HG03039 (cell line): ENCODE data around the gene CTSV.
"Not testable (repeated sequence)": the region's sequence is repeated elsewhere in the genome, so short reads cannot be mapped to it uniquely, and the experiment has no call there.

ENCODE experiments used
- ATAC-seq: cut with Tn5 transposase; IDR thresholded peaks from one replicate; pipeline ENCODE4 v1.9.1; 2021; ENCODE audit warnings: mild to moderate bottlenecking, moderate library complexity; ENCODE audit not compliant: unreplicated experiment

The CTSV gene

DNA sequence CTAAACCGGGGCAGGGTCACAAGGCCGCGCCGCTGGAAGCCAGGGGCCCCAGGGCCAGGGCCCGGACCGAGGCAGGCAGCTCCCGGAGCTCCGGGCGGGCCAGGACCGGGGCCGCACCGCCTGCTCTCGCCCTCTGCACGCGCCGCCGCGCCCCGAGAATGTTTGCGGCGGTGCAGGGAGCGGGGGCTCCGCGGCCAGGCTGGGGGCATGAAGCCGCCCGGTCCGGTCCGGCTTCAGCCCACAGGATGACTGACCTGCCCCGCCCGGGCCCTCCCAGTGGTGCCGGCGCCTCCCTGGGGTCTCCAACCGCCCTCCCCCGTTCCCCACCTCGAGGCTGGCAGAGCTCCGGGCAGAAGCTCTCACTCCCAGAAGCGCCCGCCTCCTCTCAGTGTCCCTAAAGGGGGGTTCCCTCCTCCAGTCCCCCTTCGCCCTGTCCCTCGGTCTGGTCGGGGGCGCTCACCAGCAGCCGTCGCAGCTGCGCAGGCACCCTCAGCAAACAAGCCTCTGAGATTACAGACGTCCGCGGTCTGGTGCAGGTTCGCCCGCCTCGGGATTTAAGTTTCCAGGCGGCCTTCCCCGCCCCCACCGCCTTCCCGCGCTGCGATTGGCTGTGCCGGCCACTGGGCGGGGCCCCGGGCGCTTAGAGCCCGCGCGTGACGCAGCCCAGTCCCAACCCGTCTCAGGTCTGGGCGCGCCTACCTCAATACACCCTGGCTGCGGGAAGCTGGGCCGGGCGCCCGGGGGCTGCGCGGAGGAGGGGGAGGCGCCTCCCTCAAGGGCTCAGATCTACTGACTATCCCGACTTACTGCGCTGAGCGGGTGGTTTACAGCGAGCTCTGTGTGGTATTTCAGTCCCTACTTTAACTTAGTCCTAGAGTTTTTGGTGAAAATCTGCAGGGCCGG, at the start of gene CTSV:
CTSV (minus strand) TSS at position 532 of the 903 bp plus-strand sequence. CDS start 1,099 bp downstream, outside the sequence.
- ATAC-seq, result peak; percentile 93

DNA sequence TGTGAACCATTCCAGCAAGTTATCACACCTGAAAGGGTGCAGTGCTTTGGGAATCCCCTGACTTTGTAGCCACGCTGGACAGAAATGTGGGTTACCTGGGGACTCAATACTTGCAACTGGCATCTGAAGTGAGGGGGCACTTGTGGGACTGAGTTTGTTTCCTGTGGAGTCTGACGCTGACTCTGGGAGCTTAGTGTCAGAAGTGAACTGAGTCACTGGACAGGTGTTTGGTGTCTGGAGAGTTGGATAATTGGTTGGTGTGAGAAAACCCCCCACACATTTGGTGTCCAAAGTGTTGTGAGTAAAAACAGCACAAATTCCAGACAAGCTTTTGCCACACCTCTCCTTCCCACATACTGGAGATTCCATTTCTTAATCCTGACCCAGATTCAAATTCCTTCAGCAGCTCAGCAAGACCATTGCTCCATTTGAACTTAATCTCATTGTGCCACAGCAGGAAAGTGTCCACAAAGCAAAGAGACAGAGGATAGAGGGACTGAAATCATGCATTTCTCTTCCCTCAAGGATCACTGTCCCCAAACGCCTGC, 48.8 kb upstream of the CTSV start:
- ATAC-seq, result not testable (repeated sequence)

DNA sequence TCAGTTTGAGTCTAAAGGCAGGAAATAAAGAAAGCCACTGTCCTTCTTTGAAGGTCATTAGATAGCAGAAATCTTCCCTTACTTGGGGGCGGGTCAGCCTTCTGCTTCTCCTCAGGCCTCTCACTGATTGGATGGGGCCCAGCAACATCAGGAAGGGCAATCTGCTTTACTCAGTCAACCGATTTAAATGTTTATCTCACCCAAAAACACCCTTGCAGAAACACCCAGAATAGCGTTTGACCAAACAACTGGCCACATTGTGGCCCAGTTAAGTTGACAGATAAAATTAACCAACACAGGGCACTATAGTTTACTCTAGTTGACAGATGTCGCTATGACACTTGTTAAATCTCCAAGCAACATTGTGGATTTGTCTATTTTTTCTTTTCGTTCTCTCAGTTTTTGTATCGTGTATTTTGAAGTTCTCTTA, 45.6 kb upstream of the CTSV start:
- not testable (repeated sequence) for ATAC-seq

- no peak for ATAC-seq
These were observed 39.4 kb upstream of the CTSV start for GRCh38 chr9:97078362-97078761.

GRCh38 chr9:97077452-97078295, 38.7 kb upstream of the CTSV start:
- no peak for ATAC-seq

- not testable (repeated sequence) for ATAC-seq
These were observed 37.9 kb upstream of the CTSV start for GRCh38 chr9:97076731-97077451.

DNA sequence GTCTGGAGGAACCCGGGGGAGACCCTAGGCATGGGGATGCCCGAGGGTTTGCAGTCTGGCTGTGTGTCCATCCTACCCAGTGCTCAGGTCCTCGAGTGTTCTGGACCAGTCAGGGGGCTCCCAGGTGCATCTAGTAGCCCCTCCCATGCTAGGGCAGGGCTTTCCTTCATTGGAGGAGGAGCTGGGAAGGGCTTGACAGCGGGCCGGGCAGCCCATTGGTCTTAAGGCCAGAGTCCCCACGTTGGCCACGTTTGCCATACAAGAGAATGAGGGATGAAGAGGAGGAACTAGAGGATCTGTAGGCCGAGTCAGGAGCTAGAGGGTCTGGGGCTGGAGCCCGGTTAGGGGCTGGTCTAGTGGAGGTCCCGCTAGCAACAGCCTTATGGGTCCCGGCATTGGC, 37.3 kb upstream of the CTSV start:
- no peak for ATAC-seq

DNA sequence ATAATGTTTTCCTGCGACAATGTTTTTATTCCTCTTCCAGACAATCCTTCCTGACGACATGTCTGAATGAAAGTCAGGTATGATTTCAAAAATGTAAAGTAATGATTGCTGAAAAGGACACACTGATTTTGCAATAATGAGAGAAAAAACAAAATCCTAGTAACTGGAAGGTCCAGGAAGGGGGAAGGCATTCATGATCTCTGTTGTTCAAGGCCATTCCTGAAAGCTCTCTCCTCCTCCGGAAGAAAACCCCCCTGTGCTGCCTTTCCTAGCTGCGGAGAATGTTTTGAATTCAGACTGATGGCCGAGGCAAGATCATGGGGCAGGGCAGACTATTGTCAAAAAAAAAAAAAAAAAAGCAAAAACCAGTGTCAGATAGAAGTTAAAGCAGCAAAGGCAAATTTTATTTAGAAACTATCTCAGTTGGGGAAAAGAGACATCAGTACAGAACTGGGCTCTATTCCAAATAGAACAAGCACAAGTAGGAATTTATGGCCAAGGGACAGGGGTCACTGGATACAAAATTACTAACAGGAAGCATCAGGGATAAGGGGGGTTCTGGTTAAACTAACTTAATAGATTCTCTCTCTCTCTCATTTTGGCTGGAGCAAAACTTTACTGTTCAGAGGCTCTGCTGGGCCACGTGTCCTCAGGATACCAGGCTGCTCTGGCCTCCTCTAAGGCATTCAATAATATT, 36.5 kb upstream of the CTSV start:
- ATAC-seq, result no peak

DNA sequence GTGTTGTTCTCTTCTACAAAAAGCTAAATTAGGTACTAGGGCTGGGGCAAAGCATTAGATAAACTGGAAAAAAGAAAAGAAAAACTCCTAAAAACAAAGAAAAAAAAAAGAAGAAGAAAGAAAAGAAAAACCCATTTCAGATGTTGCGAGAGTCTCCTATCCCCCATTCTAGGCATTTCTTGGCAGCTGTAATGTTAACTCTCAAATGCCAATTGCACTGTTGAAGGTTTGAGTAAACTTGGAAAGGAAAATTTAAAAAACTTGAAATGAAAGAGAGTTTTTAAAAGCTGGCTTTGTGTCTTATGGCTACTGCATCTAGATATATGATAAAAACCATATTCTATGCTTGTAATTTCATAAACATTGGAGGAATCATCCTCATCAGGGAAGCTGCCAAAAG, 34.6 kb upstream of the CTSV start:
- no peak for ATAC-seq

DNA sequence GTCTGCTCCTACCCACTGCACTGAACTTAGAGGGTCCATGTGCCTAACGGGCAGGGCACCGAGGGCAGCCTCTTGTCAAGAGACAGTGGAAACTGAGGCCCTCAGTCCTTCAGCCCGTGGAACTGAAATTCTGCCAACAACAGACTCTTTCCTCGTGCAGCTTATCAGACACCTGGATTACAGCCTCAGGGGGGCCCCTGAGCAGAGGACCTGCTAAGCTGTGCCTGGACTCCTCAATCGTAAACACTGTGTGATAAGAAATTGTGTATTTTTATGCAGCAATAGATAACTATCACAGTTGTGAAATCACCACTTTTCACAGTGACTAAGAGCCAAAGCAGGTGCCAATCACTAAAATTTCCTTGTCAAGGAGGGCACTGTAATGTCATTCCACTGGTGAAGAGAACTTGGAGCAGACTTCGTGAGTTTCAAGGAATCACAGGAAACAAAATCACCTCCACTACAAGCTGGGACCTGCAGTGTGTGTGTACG, 33.4 kb upstream of the CTSV start:
- no peak for ATAC-seq

- not testable (repeated sequence) for ATAC-seq
These were observed 31.4 kb upstream of the CTSV start for GRCh38 chr9:97070325-97070724.

DNA sequence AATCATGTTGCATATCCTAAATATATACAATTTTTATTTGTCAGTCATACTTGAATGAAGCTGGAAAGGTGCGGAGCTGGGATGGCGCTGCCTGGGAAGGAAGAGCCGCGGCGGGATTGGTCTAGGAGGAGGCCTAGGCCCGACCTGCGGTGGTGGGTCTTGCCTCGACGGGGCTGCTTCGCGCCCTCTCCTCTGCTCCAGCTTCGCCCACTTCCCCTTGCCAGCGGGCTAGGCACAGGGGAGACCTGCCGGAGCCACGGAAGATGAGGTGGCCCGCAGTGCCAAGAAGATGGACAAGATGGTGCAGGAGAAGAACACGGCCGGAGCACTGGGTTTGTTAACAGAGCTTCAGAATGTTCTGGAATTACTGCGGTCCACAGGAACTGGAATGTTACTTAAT, 28.5 kb upstream of the CTSV start:
- no peak for ATAC-seq

DNA sequence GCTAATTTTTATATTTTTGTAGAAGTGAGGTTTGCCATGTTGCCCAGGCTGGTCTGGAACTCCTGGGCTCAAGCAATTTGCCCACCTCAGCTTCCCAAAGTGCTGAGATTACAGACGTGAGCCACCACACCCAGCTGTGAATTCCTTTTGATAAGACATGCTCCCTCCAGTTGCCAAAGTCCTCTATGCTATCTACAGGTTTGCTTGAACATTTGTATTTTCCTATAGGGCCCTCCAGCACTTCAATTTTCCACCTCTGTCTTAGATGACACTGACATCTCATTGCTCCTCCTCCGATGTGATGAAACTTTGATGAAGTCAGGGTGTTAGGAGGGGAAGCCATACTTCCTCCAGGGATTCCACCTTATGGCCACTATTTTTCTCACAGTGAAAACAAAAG, 25.2 kb upstream of the CTSV start:
- no peak for ATAC-seq

DNA sequence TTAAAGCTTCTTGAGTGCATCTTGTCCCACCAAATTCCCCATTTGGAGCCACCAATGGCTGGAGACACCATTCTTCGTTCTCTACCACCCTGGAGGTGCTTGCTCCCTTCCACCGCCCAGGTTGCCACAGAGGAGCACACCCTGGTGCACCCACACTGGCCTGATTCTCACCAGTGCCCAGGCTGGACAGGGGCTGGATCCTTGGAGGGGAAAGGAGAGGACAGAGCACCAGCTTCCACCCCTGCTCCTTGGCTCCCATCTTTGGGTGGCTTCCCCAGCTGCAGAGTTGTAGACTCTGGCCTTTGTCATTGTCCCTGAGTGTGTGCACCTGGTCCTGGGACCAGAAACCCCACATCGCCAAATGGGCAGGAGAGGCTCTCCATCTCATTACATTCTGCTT, 21.9 kb upstream of the CTSV start:
- no peak for ATAC-seq

GRCh38 chr9:97059626-97060025, 20.7 kb upstream of the CTSV start:
- ATAC-seq, result no peak

DNA sequence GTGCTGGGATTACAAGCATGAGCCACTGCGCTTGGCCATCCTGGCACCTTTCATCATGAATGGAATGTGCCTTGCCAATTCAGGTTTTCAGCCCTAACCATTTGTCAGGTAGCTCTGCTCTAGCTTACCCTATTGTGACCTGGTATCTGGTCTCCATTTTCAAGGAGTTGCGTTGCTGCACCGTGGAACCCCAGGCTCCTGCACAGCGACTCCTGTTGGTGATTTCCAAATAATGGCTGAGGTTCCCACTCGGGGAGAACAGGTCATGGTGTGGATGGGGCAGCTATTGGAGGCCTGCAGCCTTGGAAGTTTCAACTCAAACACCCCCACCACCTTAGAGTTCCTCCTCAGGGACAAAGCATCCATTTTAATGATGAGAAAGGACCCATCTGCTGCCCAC, 18.7 kb upstream of the CTSV start:
- ATAC-seq, result no peak

- not testable (repeated sequence) for ATAC-seq
These were observed 16.9 kb upstream of the CTSV start for GRCh38 chr9:97055891-97056290.

DNA sequence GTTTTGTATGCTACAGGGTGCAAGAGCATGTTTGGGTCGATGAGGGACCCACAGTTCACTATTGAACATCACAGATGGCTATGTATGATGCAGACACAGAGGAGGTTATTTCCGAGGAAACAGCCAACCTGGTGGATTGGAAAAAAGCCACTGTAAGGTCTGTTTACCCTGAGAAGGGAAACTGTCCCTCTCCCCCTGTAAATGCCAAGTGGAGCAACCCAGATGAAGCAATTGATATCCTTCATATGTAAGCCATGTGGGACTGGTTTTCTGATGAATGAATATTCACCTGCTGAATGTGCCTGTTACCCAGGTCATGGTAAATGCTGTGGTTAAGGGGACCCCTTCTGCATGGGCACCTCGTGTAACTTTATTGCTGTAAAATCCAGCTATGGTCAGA, 14.8 kb upstream of the CTSV start:
- no peak for ATAC-seq

GRCh38 chr9:97052735-97053134, 13.8 kb upstream of the CTSV start:
- no peak for ATAC-seq

DNA sequence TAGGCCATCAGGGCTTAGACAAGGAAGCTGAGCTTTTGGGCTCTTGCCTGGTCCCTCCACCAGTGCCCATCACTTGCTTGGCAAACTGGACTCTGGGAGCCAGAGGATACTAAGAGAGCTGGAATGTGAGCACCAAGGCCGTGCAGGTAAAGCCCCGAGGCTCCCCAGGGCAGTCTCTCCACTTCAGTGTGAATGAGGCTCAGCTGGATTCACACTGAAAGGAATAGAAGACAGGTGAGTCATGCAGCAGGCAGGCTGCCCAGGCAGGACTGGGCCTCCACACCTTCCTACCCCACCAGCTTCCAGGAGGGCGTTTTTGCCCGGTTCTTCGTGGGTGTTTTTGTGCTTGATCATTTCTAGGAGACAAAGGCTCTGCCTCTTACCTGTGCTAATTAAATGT, 7.3 kb upstream of the CTSV start:
- no peak for ATAC-seq
